Measurements from ENCODE around the gene OTUD4.
A peak's percentile ranks its signal among the peaks of the same experiment; 100 is the strongest.
"Not testable (repeated sequence)": the region's sequence is repeated elsewhere in the genome, so short reads cannot be mapped to it uniquely, and the experiment has no call there.

Gene OTUD4

GRCh38 chr4:145180298-145181090 is at the start of gene OTUD4:
OTUD4 (minus strand) TSS chr4:145180589; CDS start chr4:145179973, 616 bp downstream.
- no peaks in the 10 kb centered on the region for H3K27me3 Mint-ChIP-seq
- peak; percentile 79 for ATAC-seq (replicated peaks; ENCODE audit: extremely low read depth, poor library complexity, severe bottlenecking)

GRCh38 chr4:145223228-145223627 is 42.8 kb upstream of the OTUD4 start:
- not testable (repeated sequence) for H3K27ac Mint-ChIP-seq (ENCODE audit: low read depth); ATAC-seq (replicated peaks; ENCODE audit: extremely low read depth, poor library complexity, severe bottlenecking); DNase-seq (ENCODE audit: low spot score in 2 of 2); H3K36me3 Mint-ChIP-seq (ENCODE audit: insufficient read depth); H3K4me3 Mint-ChIP-seq; H3K4me1 Mint-ChIP-seq; H3K9me3 Mint-ChIP-seq
- H3K27me3 Mint-ChIP-seq, result peaks cover 43% of the 10 kb centered on the region

More at GRCh38 chr4:145180298-145181090, at the start of gene OTUD4:
- Mint-ChIP-seq H3K4me1 (peaks cover 27% of the 10 kb centered on the region), H3K9me3 (no peaks in the 10 kb centered on the region), H3K4me3 (peak within 1 kb of the TSS; percentile 83), H3K36me3 (ENCODE audit: insufficient read depth) (peaks cover 10% of the 10 kb centered on the region), H3K27ac (ENCODE audit: low read depth) (peak within 1 kb of the TSS; percentile 93)
- peak; percentile 90 to 94 for DNase-seq (ENCODE audit: low spot score in 2 of 2)

GRCh38 chr4:145221529-145221928 is 41.1 kb upstream of the OTUD4 start:
- not testable (repeated sequence) for H3K36me3 Mint-ChIP-seq (ENCODE audit: insufficient read depth); H3K4me3 Mint-ChIP-seq; DNase-seq (ENCODE audit: low spot score in 2 of 2); H3K4me1 Mint-ChIP-seq; H3K27ac Mint-ChIP-seq (ENCODE audit: low read depth); H3K9me3 Mint-ChIP-seq; ATAC-seq (replicated peaks; ENCODE audit: extremely low read depth, poor library complexity, severe bottlenecking)
- peaks cover 53% of the 10 kb centered on the region for H3K27me3 Mint-ChIP-seq

- Mint-ChIP-seq H3K9me3 (no peaks in the 10 kb centered on the region), H3K4me3 (no peak overlapping the region), H3K27ac (ENCODE audit: low read depth) (no peak overlapping the region), H3K4me1 (no peaks in the 10 kb centered on the region), H3K36me3 (ENCODE audit: insufficient read depth) (peaks cover 2% of the 10 kb centered on the region), H3K27me3 (peaks cover 49% of the 10 kb centered on the region)
- ATAC-seq (replicated peaks; ENCODE audit: extremely low read depth, poor library complexity, severe bottlenecking) (no peak), DNase-seq (ENCODE audit: low spot score in 2 of 2) (no peak)
These were observed 38.7 kb upstream of the OTUD4 start for GRCh38 chr4:145219090-145219489.

GRCh38 chr4:145218251-145218650 is 37.9 kb upstream of the OTUD4 start:
- H3K27me3 Mint-ChIP-seq, result peaks cover 41% of the 10 kb centered on the region
- H3K36me3 Mint-ChIP-seq (ENCODE audit: insufficient read depth), result no peaks in the 10 kb centered on the region
- H3K4me1 Mint-ChIP-seq, result no peaks in the 10 kb centered on the region
- ATAC-seq (replicated peaks; ENCODE audit: extremely low read depth, poor library complexity, severe bottlenecking) (no peak), DNase-seq (ENCODE audit: low spot score in 2 of 2) (no peak)
- no peak overlapping the region for H3K4me3 Mint-ChIP-seq
- H3K9me3 Mint-ChIP-seq, result no peaks in the 10 kb centered on the region
- no peak overlapping the region for H3K27ac Mint-ChIP-seq (ENCODE audit: low read depth)

- Mint-ChIP-seq H3K27me3 (peaks cover 40% of the 10 kb centered on the region), H3K9me3 (no peaks in the 10 kb centered on the region), H3K36me3 (ENCODE audit: insufficient read depth) (no peaks in the 10 kb centered on the region), H3K27ac (ENCODE audit: low read depth) (no peak overlapping the region), H3K4me1 (no peaks in the 10 kb centered on the region), H3K4me3 (no peak overlapping the region)
- DNase-seq (ENCODE audit: low spot score in 2 of 2) (no peak), ATAC-seq (replicated peaks; ENCODE audit: extremely low read depth, poor library complexity, severe bottlenecking) (no peak)
These were observed 37.0 kb upstream of the OTUD4 start for GRCh38 chr4:145217349-145217748.

GRCh38 chr4:145216535-145216934 is 36.1 kb upstream of the OTUD4 start:
- Mint-ChIP-seq H3K4me1 (no peaks in the 10 kb centered on the region), H3K4me3 (no peak overlapping the region), H3K27me3 (peaks cover 33% of the 10 kb centered on the region), H3K27ac (ENCODE audit: low read depth) (no peak overlapping the region), H3K36me3 (ENCODE audit: insufficient read depth) (no peaks in the 10 kb centered on the region), H3K9me3 (no peaks in the 10 kb centered on the region)
- no peak for ATAC-seq (replicated peaks; ENCODE audit: extremely low read depth, poor library complexity, severe bottlenecking)
- no peak for DNase-seq (ENCODE audit: low spot score in 2 of 2)

GRCh38 chr4:145213245-145213644 is 32.9 kb upstream of the OTUD4 start:
- no peak overlapping the region for H3K27ac Mint-ChIP-seq (ENCODE audit: low read depth)
- no peaks in the 10 kb centered on the region for H3K36me3 Mint-ChIP-seq (ENCODE audit: insufficient read depth)
- DNase-seq (ENCODE audit: low spot score in 2 of 2) (no peak), ATAC-seq (replicated peaks; ENCODE audit: extremely low read depth, poor library complexity, severe bottlenecking) (no peak)
- no peaks in the 10 kb centered on the region for H3K4me1 Mint-ChIP-seq
- H3K27me3 Mint-ChIP-seq, result peaks cover 10% of the 10 kb centered on the region
- no peak overlapping the region for H3K4me3 Mint-ChIP-seq
- no peaks in the 10 kb centered on the region for H3K9me3 Mint-ChIP-seq

- H3K27ac Mint-ChIP-seq (ENCODE audit: low read depth), result no peak overlapping the region
- no peak for DNase-seq (ENCODE audit: low spot score in 2 of 2)
- ATAC-seq (replicated peaks; ENCODE audit: extremely low read depth, poor library complexity, severe bottlenecking), result no peak
- H3K36me3 Mint-ChIP-seq (ENCODE audit: insufficient read depth), result no peaks in the 10 kb centered on the region
- H3K9me3 Mint-ChIP-seq, result no peaks in the 10 kb centered on the region
- no peaks in the 10 kb centered on the region for H3K4me1 Mint-ChIP-seq
- H3K4me3 Mint-ChIP-seq, result no peak overlapping the region
- H3K27me3 Mint-ChIP-seq, result no peaks in the 10 kb centered on the region
These were observed 27.5 kb upstream of the OTUD4 start for GRCh38 chr4:145207934-145208333.

- Mint-ChIP-seq H3K36me3 (ENCODE audit: insufficient read depth) (peaks cover 3% of the 10 kb centered on the region), H3K27me3 (peaks cover 24% of the 10 kb centered on the region), H3K4me3 (no peak overlapping the region), H3K27ac (ENCODE audit: low read depth) (no peak overlapping the region), H3K9me3 (no peaks in the 10 kb centered on the region), H3K4me1 (no peaks in the 10 kb centered on the region)
- ATAC-seq (replicated peaks; ENCODE audit: extremely low read depth, poor library complexity, severe bottlenecking) (no peak), DNase-seq (ENCODE audit: low spot score in 2 of 2) (no peak)
These were observed 23.0 kb upstream of the OTUD4 start for GRCh38 chr4:145203410-145203809.

- H3K9me3 Mint-ChIP-seq, result no peaks in the 10 kb centered on the region
- H3K27me3 Mint-ChIP-seq, result peaks cover 53% of the 10 kb centered on the region
- H3K4me3 Mint-ChIP-seq, result no peak overlapping the region
- no peak overlapping the region for H3K27ac Mint-ChIP-seq (ENCODE audit: low read depth)
- ATAC-seq (replicated peaks; ENCODE audit: extremely low read depth, poor library complexity, severe bottlenecking) (no peak), DNase-seq (ENCODE audit: low spot score in 2 of 2) (no peak)
- H3K4me1 Mint-ChIP-seq, result no peaks in the 10 kb centered on the region
- peaks cover 3% of the 10 kb centered on the region for H3K36me3 Mint-ChIP-seq (ENCODE audit: insufficient read depth)
These were observed 20.0 kb upstream of the OTUD4 start for GRCh38 chr4:145200366-145200765.

- H3K27me3 Mint-ChIP-seq, result peaks cover 53% of the 10 kb centered on the region
- DNase-seq (ENCODE audit: low spot score in 2 of 2), result no peak
- H3K9me3 Mint-ChIP-seq, result no peaks in the 10 kb centered on the region
- no peak overlapping the region for H3K4me3 Mint-ChIP-seq
- H3K4me1 Mint-ChIP-seq, result no peaks in the 10 kb centered on the region
- H3K27ac Mint-ChIP-seq (ENCODE audit: low read depth), result no peak overlapping the region
- no peak for ATAC-seq (replicated peaks; ENCODE audit: extremely low read depth, poor library complexity, severe bottlenecking)
- H3K36me3 Mint-ChIP-seq (ENCODE audit: insufficient read depth), result peaks cover 3% of the 10 kb centered on the region
These were observed 18.8 kb upstream of the OTUD4 start for GRCh38 chr4:145199051-145199716.

- no peaks in the 10 kb centered on the region for H3K9me3 Mint-ChIP-seq
These were observed 16.4 kb upstream of the OTUD4 start for GRCh38 chr4:145196747-145197146.

More at GRCh38 chr4:145196747-145197146, 16.4 kb upstream of the OTUD4 start:
- Mint-ChIP-seq H3K27me3 (peaks cover 53% of the 10 kb centered on the region), H3K4me1 (no peaks in the 10 kb centered on the region), H3K27ac (ENCODE audit: low read depth) (no peak overlapping the region), H3K36me3 (ENCODE audit: insufficient read depth) (peaks cover 3% of the 10 kb centered on the region), H3K4me3 (no peak overlapping the region)
- DNase-seq (ENCODE audit: low spot score in 2 of 2) (no peak), ATAC-seq (replicated peaks; ENCODE audit: extremely low read depth, poor library complexity, severe bottlenecking) (no peak)
